GM13976 (cell line): ENCODE data around the gene RUNX1.

Experiments used
- DNase-seq: peaks from one replicate; pipeline ENCODE4 v3.0.0; 2012; ENCODE audit warnings: low spot score
- in situ Hi-C: fragments of 300-500 bp; cut with MboI; formaldehyde crosslinking; loops from one replicate; pipeline ENCODE4 v1.12.0; 2022; ENCODE audit warnings: low sequenced_read_pairs, mixed read lengths, inconsistent platforms; ENCODE audit not compliant: unreplicated experiment
- TF ChIP-seq, protein P1 (sequence below): IDR thresholded peaks from 2 replicates; pipeline ENCODE4 v1.5.1; 2012; ENCODE audit warnings: borderline replicate concordance, mild to moderate bottlenecking; ENCODE audit not compliant: insufficient read depth; ENCODE audit errors: extremely low read depth, missing control alignments, control extremely low read depth

RUNX1 gene

GRCh38 chr21:34989337-34990151 lies 59.6 kb downstream of the RUNX1 start:
- peak; percentile 63 for DNase-seq
- in situ Hi-C loops = no loop called here
- TF ChIP-seq, protein P1, sequence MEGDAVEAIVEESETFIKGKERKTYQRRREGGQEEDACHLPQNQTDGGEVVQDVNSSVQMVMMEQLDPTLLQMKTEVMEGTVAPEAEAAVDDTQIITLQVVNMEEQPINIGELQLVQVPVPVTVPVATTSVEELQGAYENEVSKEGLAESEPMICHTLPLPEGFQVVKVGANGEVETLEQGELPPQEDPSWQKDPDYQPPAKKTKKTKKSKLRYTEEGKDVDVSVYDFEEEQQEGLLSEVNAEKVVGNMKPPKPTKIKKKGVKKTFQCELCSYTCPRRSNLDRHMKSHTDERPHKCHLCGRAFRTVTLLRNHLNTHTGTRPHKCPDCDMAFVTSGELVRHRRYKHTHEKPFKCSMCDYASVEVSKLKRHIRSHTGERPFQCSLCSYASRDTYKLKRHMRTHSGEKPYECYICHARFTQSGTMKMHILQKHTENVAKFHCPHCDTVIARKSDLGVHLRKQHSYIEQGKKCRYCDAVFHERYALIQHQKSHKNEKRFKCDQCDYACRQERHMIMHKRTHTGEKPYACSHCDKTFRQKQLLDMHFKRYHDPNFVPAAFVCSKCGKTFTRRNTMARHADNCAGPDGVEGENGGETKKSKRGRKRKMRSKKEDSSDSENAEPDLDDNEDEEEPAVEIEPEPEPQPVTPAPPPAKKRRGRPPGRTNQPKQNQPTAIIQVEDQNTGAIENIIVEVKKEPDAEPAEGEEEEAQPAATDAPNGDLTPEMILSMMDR = no peak

DNA sequence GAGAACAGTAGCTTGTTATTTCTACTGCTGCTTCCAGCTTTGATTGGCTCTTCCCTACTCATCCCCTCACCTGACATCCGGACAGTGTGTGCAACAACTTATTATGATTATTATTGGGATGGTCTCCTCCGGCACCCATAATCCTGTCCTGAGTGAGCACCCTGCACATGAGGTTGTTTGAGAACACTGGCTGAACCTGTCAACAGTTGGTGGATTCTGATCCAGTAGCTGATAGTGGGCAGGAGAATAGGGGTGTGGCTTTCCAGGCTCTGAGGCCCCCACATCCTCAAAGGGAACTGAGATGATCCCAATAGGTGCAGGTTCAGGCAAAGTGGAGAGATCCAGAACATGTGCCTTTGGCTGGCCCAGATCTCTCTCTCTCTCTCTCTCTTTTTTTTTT lies 60.5 kb downstream of the RUNX1 start:
- TF ChIP-seq, protein P1 = no peak
- DNase-seq = no peak
- in situ Hi-C loops = no loop called here

GRCh38 chr21:34988139-34988538 lies 61.0 kb downstream of the RUNX1 start:
- TF ChIP-seq, protein P1 = no peak
- in situ Hi-C loops = no loop called here
- no peak for DNase-seq

- no peak for DNase-seq
- in situ Hi-C loops = no loop called here
- TF ChIP-seq, protein P1 = no peak
These were observed 61.5 kb downstream of the RUNX1 start for GRCh38 chr21:34987501-34988072.

DNA sequence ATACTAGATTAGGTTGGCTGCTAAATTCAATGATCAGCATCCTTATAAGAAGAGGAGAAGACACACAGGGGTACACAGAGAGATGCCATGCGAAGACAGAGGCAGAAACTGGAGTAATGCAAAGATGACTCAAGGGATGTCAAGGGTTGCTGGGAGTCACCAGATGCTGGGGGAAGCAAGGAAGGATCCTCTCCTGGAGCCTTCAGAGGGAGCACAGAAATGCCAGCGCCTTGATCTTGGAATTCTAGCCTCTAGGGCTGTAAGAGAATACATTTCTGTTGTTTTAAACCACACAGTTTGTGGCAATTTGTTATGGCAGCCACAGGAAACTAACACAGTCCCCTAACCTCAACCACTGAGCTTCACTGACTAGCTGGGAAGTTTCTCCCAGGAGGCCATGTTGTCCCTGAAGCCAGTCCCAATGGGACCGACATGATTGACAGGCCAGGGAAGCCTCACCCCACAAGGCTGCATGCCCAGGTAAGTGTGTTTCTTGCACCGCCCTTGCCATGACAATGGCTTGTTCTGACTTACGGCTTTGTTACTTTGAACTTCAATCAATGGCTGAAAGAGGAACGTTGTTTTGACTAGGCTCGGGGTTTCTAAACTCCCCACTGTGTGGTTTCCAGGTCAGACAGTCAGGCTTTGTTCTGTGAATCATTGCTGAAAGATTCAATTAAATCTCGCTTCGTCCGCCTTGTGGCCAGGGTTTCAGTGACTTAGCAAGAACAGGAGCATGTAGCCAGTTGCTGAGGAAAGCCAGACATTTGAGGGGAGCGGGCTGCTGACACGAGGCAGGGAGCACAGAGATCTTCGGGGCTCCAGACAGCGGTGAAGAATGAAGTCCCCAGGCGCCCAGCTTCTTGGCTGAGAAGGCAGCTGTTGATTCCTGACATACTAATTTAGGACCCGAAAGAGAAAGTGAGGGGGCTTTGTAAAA lies 62.3 kb downstream of the RUNX1 start:
- in situ Hi-C loops = no loop called here
- TF ChIP-seq, protein P1 = no peak
- DNase-seq = peak; percentile 60

- TF ChIP-seq, protein P1 = no peak
- no peak for DNase-seq
- in situ Hi-C loops = no loop called here
These were observed 64.6 kb downstream of the RUNX1 start for GRCh38 chr21:34984356-34985058.
